HG03025 (cell line): Measurements from ENCODE around the gene PGAP2.
"Not testable (repeated sequence)": the region's sequence is repeated elsewhere in the genome, so short reads cannot be mapped to it uniquely, and the experiment has no call there.

ENCODE experiments used
- ATAC-seq: cut with Tn5 transposase; IDR thresholded peaks from one replicate; pipeline ENCODE4 v1.9.1; 2021; ENCODE audit warnings: mild to moderate bottlenecking, moderate library complexity; ENCODE audit not compliant: unreplicated experiment, low FRiP score

PGAP2 gene

GRCh38 chr11:3807909-3808860 lies at the start of gene PGAP2:
PGAP2 (plus strand) TSS chr11:3808560; CDS start chr11:3811260, 2,700 bp downstream.
- ATAC-seq, result peak; percentile 57

GRCh38 chr11:3764266-3764665 lies 44.1 kb upstream of the PGAP2 start:
- no peak for ATAC-seq

GRCh38 chr11:3766836-3767235 lies 41.5 kb upstream of the PGAP2 start:
- ATAC-seq, result not testable (repeated sequence)

GRCh38 chr11:3767536-3767935 lies 40.8 kb upstream of the PGAP2 start:
- no peak for ATAC-seq

- no peak for ATAC-seq
These were observed 35.2 kb upstream of the PGAP2 start for GRCh38 chr11:3773180-3773579.

- no peak for ATAC-seq
These were observed 32.5 kb upstream of the PGAP2 start for GRCh38 chr11:3775736-3776406.

- ATAC-seq, result no peak
These were observed 26.9 kb upstream of the PGAP2 start for GRCh38 chr11:3781423-3781822.

- ATAC-seq, result no peak
These were observed 25.4 kb upstream of the PGAP2 start for GRCh38 chr11:3782963-3783362.

GRCh38 chr11:3783611-3784010 lies 24.7 kb upstream of the PGAP2 start:
- no peak for ATAC-seq

- no peak for ATAC-seq
These were observed 21.5 kb upstream of the PGAP2 start for GRCh38 chr11:3786781-3787428.

- ATAC-seq, result not testable (repeated sequence)
These were observed 14.0 kb upstream of the PGAP2 start for GRCh38 chr11:3794387-3794786.

GRCh38 chr11:3795131-3796001 lies 13.0 kb upstream of the PGAP2 start:
- ATAC-seq, result no peak

- ATAC-seq, result no peak
These were observed 12.4 kb upstream of the PGAP2 start for GRCh38 chr11:3796002-3796311.

- no peak for ATAC-seq
These were observed 12.0 kb upstream of the PGAP2 start for GRCh38 chr11:3796346-3796745.

- ATAC-seq, result peak; percentile 37
These were observed 11.5 kb upstream of the PGAP2 start for GRCh38 chr11:3796801-3797328.

GRCh38 chr11:3797329-3798090 lies 10.8 kb upstream of the PGAP2 start, which contains the start of gene NUP98:
NUP98 (minus strand) TSS chr11:3797554; CDS start chr11:3782117, 15,437 bp downstream.
- peak; percentile 91 for ATAC-seq

- no peak for ATAC-seq
These were observed 9.2 kb upstream of the PGAP2 start for GRCh38 chr11:3799143-3799542.

- no peak for ATAC-seq
These were observed 8.5 kb upstream of the PGAP2 start for GRCh38 chr11:3799873-3800272.
